Amniotic epithelial cell (primary cell): ENCODE data around the gene FANCM.

Experiments
- DNase-seq: peaks from one replicate; pipeline ENCODE4 v3.0.0-alpha.2; 2010; ENCODE audit warnings: low read depth

FANCM gene

DNA sequence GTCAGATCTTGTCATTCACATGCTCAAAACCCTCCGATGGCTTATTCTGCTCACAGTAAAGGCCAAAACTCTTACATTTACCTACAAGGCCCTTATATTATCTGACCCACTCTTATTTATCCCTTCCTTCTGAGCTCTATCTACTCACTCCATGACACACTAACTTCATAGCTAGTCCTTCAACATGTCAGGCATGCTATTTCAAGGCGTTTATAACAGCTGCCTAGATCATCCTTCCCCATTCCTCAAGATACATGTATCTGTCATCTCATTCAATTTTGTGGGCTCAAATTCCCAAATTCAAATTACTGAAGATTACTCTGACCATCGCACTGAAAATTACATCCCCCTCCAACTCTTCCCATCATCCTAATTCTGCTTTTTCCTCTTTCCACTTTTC, 110.4 kb downstream of the FANCM start:
- no peak for DNase-seq

DNA sequence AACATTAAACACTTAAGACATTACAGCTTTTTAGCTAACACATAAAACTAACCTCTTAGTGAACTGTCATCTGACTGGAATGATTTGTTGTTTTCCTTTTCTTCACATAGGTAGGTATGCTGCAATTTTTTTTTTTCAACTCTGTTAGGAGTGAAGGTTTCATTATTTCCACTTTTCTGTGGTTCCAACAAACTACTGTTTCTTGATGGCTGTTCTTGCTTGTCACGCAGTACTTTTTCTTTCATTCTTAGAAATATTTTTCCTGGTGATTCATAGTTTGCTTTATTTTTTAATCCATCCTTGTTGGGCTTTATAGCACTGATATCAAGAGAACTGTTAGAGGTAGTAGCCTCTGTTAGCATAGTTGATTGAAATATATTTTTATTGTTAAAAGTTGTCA, 111.0 kb downstream of the FANCM start:
- peak; percentile 34 for DNase-seq

DNA sequence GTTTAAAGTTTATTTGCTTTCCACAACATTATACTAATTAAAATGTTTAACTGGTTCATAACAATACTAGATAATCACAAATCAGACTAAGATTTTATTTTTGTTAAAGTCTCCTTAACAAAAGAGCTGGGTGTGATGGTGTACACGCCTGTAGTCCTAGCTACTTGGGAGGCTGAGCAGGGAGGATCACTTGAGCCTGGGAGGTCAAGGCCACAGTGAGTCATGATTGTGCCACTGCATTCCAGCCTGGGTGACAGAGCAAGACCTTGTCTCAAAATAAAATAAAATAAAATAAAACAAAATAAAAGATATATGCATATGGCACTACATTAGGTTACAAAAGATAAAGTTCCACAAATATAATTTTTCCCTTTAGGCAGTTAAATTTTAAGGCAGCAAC, 111.7 kb downstream of the FANCM start:
- no peak for DNase-seq

DNA sequence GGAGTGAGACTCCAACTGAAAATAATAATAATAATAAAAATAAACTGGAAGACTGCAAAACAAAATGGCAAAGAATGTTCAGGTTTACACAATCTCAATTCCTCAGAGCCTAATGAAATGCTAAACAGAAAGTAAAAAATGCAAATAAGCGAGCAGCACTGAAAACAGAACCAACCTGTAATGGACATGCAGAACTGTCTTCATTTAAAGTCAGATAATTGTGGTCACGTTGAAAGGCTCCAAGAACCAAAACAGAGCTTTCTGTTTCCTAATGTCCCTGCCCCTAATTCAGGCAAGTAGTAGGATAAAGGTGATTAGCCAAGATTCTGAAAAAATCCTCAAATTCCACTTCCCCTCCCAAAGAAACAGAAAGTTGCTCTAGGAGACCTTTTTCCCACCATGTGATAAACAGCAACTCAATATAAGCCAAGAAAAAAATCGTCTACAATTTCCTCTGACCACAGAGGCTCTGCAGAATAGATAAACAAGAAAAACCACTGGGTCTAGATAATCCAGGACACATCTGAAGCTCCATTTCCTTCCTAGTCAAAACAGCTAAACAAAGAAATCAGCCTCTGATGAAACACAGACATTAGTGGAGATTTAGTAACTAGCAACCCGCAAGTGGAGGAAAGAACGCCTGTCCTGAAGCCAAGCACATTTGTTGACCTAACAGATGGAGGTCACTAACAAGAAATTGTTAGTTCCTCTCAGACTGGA, 114.3 kb downstream of the FANCM start:
- DNase-seq: peak; percentile 100
